PC-3 (cell line): ENCODE results near the gene KIF13A. TPM values are rescaled to one million over a fixed set of nuclear protein-coding genes. Genes with fewer than 3 reads are reported as not detected.
A peak's percentile ranks its signal among the peaks of the same experiment; 100 is the strongest.
"Not testable (repeated sequence)": the region's sequence is repeated elsewhere in the genome, so short reads cannot be mapped to it uniquely, and the experiment has no call there.

Experiments used
- ATAC-seq: fragments of 200-7000 bp; cut with Tn5 transposase; 2 replicates; pipeline ENCODE4 v1.9.1; 2020; ENCODE audit warnings: mild to moderate bottlenecking, moderate library complexity
- BruUV-seq: library from RNA; stranded (reverse); fragments of 400-500 nt; replicated peaks from 2 replicates; lab custom pipeline; 2021; lab: Mats Ljungman, UMichigan
- CTCF ChIA-PET: fragments of 300-600 bp; sonication (Branson Sonifier 250); formaldehyde crosslinking; loops from one replicate; lab custom pipeline; 2022; ENCODE audit warnings: antibody characterized with exemption; lab: Charles Lee
- POLR2A ChIA-PET: fragments of 300-600 bp; sonication (Branson Sonifier 250); formaldehyde crosslinking; loops from one replicate; lab custom pipeline; 2022; ENCODE audit warnings: antibody characterized with exemption; ENCODE audit not compliant: unreplicated experiment; lab: Charles Lee
- DNase-seq: peaks from one replicate; pipeline ENCODE4 v3.0.0-alpha.2; 2015
- H2AFZ ChIP-seq: fragments of 300-600 bp; sonication (generic); 2 replicates; pipeline ENCODE4 v1.6.0; 2016; ENCODE audit warnings: antibody characterized with exemption, low read length
- H3F3A ChIP-seq: fragments of 300-600 bp; sonication (generic); one replicate; pipeline ENCODE4 v1.6.0; 2017; ENCODE audit warnings: antibody characterized with exemption, low read length, control low read depth, mild to moderate bottlenecking; ENCODE audit not compliant: unreplicated experiment
- H3K27ac ChIP-seq: fragments of 300-600 bp; sonication (generic); 2 replicates; pipeline ENCODE4 v1.5.1; 2016; ENCODE audit warnings: mild to moderate bottlenecking, low read length
- H3K27me3 ChIP-seq: fragments of 300-600 bp; sonication (generic); 2 replicates; pipeline ENCODE4 v1.6.1; 2016; ENCODE audit warnings: low read length, mixed read lengths
- H3K36me3 ChIP-seq: fragments of 300-600 bp; sonication (generic); 2 replicates; pipeline ENCODE4 v1.6.1; 2016; ENCODE audit warnings: low read depth, mixed run types, low read length, mixed read lengths
- H3K4me1 ChIP-seq: fragments of 300-600 bp; sonication (generic); 2 replicates; pipeline ENCODE4 v1.5.1; 2016; ENCODE audit warnings: low read length; ENCODE audit not compliant: insufficient read depth
- H3K4me2 ChIP-seq: fragments of 300-600 bp; sonication (generic); 2 replicates; pipeline ENCODE4 v1.6.0; 2016; ENCODE audit warnings: low read length
- H3K4me3 ChIP-seq: fragments of 300-600 bp; sonication (generic); 2 replicates; pipeline ENCODE4 v1.5.1; 2016; ENCODE audit warnings: mild to moderate bottlenecking, low read length, mixed read lengths
- H3K79me2 ChIP-seq: fragments of 300-600 bp; sonication (generic); 2 replicates; pipeline ENCODE4 v1.6.1; 2017; ENCODE audit warnings: low read length, mixed read lengths
- H3K9ac ChIP-seq: fragments of 300-600 bp; sonication (generic); 2 replicates; pipeline ENCODE4 v1.6.0; 2016; ENCODE audit warnings: mild to moderate bottlenecking, low read length
- H3K9me2 ChIP-seq: fragments of 300-600 bp; sonication (generic); replicated peaks from 2 replicates; pipeline ENCODE4 v1.6.1; 2016; ENCODE audit warnings: mixed run types, low read length, mixed read lengths
- H3K9me3 ChIP-seq: fragments of 300-600 bp; sonication (generic); 2 replicates; pipeline ENCODE4 v1.6.1; 2016; ENCODE audit warnings: low read length, mixed read lengths
- H4K20me1 ChIP-seq: fragments of 300-600 bp; sonication (generic); 2 replicates; pipeline ENCODE4 v1.6.1; 2016; ENCODE audit warnings: low read length, mixed read lengths
- CTCF ChIP-seq: fragments of 300-600 bp; sonication (generic); conservative IDR thresholded peaks from 2 replicates; pipeline ENCODE4 v1.5.1; 2017; ENCODE audit warnings: antibody characterized with exemption, low read depth, mild to moderate bottlenecking, low read length
- EZH2 ChIP-seq: fragments of 300-600 bp; sonication (generic); IDR thresholded peaks from one replicate; pipeline ENCODE4 v1.6.1; 2017; ENCODE audit warnings: antibody characterized with exemption, mild to moderate bottlenecking, low read length; ENCODE audit not compliant: unreplicated experiment
- EZH2phosphoT487 ChIP-seq: fragments of 300-600 bp; sonication (generic); IDR thresholded peaks from 2 replicates; pipeline ENCODE4 v1.6.1; 2018; ENCODE audit warnings: mild to moderate bottlenecking, antibody characterized with exemption, low read length, borderline replicate concordance
- intact Hi-C: fragments of 100-400 bp; cut with micrococcal nuclease; formaldehyde crosslinking; loops from 2 replicates; pipeline ENCODE4 v1.9.0; 2023
- total RNA-seq: library from RNA; depleted of rRNA; stranded (reverse); fragments of >200 nt; gene quantifications from 2 replicates; pipeline ENCODE4 v1.2.3, GENCODE V29; 2014

The KIF13A gene
- total RNA-seq, 1 experiment from 2014 or later, result 21.3 TPM

GRCh38 chr6:17737704-17738252 is 249.7 kb downstream of the KIF13A start:
- Histone ChIP-seq H3F3A (no peaks in the 10 kb centered on the region), H3K9ac (no peak overlapping the region), H2AFZ (no peak overlapping the region), H3K9me2 (no peaks in the 10 kb centered on the region), H3K36me3 (no peaks in the 10 kb centered on the region), H3K9me3 (peaks cover 7% of the 10 kb centered on the region), H3K79me2 (no peaks in the 10 kb centered on the region), H3K4me3 (no peak overlapping the region), H3K27ac (no peak overlapping the region), H3K4me2 (no peak overlapping the region), H3K4me1 (no peaks in the 10 kb centered on the region), H4K20me1 (no peaks in the 10 kb centered on the region), H3K27me3 (no peaks in the 10 kb centered on the region)
- TF ChIP-seq EZH2phosphoT487 (no peak), CTCF (no peak), EZH2 (no peak)
- DNase-seq, result no peak
- ATAC-seq, result no peak
- no TSS peak for BruUV-seq
- CTCF ChIA-PET, result no interaction called here
- POLR2A ChIA-PET, result no interaction called here
- intact Hi-C loops, result no loop called here

- H3K9me2 ChIP-seq, intact Hi-C loops, DNase-seq, H3K27ac ChIP-seq, POLR2A ChIA-PET, H3F3A ChIP-seq, H4K20me1 ChIP-seq, H3K4me2 ChIP-seq, H3K4me3 ChIP-seq, H3K36me3 ChIP-seq, H3K9ac ChIP-seq, H3K79me2 ChIP-seq, ATAC-seq, H2AFZ ChIP-seq, BruUV-seq, H3K9me3 ChIP-seq, H3K4me1 ChIP-seq, H3K27me3 ChIP-seq, CTCF ChIA-PET: not testable (repeated sequence)
Measured at GRCh38 chr6:17735311-17735710, 252.1 kb downstream of the KIF13A start.

- H4K20me1 ChIP-seq, result no peaks in the 10 kb centered on the region
- ATAC-seq (peak; percentile 65; the same call in 1 of the 2 replicates), DNase-seq (peak; percentile 10)
- no peak overlapping the region for H3K4me2 ChIP-seq
- H3K9me2 ChIP-seq, result no peaks in the 10 kb centered on the region
- no peaks in the 10 kb centered on the region for H3F3A ChIP-seq
- no peaks in the 10 kb centered on the region for H3K79me2 ChIP-seq
- H3K9me3 ChIP-seq, result no peaks in the 10 kb centered on the region
- H3K4me1 ChIP-seq, result peaks cover 11% of the 10 kb centered on the region; the same call in 1 of the 2 replicates
- no peak overlapping the region for H3K4me3 ChIP-seq
- ChIA-PET POLR2A (no interaction called here), CTCF (no interaction called here)
- H3K27ac ChIP-seq, result no peak overlapping the region
- no peak for TF ChIP-seq EZH2phosphoT487
- no peak for TF ChIP-seq EZH2
- TF ChIP-seq CTCF, result no peak
- intact Hi-C loops, result no loop called here
- H2AFZ ChIP-seq, result no peak overlapping the region
- H3K9ac ChIP-seq, result no peak overlapping the region
- no peaks in the 10 kb centered on the region for H3K36me3 ChIP-seq
- no peaks in the 10 kb centered on the region for H3K27me3 ChIP-seq
- no TSS peak for BruUV-seq
Measured at GRCh38 chr6:17730078-17730704, 257.2 kb downstream of the KIF13A start.
